ENCODE data around the gene TEAD4.

The TEAD4 gene

DNA sequence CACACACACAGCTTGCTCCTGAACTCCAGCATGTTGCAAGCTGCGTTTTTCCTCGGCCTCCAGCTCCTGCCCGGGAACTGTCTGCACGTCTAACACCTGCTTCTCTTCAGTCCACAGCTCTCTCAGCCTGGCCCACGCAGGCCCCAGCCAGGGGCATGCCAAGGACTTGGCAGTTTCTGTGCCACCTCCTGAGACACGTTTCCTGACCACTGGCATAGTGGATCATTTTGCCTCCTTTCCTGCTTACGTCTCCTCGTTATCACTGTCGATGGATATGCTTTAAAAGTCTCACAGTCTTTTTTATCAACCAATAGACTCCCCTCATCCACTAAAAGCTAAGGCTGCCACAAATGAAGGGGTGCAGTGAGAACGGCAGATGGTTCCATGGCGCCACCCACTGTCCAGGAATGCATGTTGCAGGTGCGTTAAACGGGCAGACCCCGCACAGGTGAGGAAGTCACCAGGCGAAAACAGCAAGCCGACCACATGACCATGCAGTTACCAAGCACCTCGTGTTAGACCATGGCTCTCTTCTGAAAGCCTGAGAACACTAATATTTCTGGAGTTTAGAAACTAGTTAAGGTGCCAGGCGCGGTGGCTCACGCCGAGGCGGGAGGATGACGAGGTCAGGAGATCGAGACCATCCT is 14.7 kb upstream of the TEAD4 start:
- peak overlapping the region; percentile 39 for H3K27ac ChIP-seq
- TF ChIP-seq, protein P1, sequence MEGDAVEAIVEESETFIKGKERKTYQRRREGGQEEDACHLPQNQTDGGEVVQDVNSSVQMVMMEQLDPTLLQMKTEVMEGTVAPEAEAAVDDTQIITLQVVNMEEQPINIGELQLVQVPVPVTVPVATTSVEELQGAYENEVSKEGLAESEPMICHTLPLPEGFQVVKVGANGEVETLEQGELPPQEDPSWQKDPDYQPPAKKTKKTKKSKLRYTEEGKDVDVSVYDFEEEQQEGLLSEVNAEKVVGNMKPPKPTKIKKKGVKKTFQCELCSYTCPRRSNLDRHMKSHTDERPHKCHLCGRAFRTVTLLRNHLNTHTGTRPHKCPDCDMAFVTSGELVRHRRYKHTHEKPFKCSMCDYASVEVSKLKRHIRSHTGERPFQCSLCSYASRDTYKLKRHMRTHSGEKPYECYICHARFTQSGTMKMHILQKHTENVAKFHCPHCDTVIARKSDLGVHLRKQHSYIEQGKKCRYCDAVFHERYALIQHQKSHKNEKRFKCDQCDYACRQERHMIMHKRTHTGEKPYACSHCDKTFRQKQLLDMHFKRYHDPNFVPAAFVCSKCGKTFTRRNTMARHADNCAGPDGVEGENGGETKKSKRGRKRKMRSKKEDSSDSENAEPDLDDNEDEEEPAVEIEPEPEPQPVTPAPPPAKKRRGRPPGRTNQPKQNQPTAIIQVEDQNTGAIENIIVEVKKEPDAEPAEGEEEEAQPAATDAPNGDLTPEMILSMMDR (IDR thresholded peaks at IDR 0.05) = peak; percentile 97
- TF ChIP-seq ZFX (IDR thresholded peaks at IDR 0.05; ENCODE audit: borderline replicate concordance) = no peak

DNA sequence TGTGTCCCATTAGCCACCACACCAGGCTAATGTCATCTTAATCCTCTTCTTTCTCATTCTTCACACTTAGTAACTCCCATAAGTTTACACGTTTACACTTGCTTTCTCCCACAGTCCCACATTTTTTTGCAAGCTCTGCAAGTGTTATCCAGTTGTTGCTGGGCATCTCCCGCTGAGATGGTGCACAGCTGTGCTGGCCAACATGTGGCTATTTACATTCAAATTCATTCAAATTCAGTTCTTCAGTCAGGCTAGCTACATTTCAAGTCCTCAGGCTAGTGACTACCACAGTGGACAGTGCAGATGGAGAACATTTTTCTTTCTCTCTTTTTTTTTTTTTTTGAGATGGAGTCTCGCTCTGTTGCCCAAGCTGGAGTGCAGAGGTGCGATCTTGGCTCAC is 9.8 kb upstream of the TEAD4 start:
- no peak for TF ChIP-seq ZFX (IDR thresholded peaks at IDR 0.05; ENCODE audit: borderline replicate concordance)
- TF ChIP-seq, protein P1 (IDR thresholded peaks at IDR 0.05) = no peak
- H3K27ac ChIP-seq = no peak overlapping the region

DNA sequence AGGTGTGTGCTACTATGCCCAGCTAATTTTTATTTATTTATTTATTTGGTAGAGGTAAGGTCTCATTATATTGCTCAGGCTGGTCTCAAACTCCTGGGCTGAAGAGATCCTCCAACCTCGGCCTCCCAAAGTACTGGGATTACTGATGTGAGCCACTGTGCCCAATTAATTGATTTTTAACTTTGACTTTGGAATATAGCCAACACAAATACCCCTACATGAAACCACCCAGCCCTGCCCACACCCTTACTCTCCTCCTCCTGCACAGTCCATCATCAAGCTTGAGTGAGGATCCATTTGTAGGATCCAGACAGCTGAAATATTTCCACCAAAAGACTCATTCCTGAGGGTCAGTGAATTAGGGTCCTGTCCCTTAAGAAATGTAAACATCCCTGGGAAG is 3.3 kb upstream of the TEAD4 start:
- TF ChIP-seq ZFX (IDR thresholded peaks at IDR 0.05; ENCODE audit: borderline replicate concordance) = no peak
- TF ChIP-seq, protein P1 (IDR thresholded peaks at IDR 0.05) = no peak
- no peak overlapping the region for H3K27ac ChIP-seq

DNA sequence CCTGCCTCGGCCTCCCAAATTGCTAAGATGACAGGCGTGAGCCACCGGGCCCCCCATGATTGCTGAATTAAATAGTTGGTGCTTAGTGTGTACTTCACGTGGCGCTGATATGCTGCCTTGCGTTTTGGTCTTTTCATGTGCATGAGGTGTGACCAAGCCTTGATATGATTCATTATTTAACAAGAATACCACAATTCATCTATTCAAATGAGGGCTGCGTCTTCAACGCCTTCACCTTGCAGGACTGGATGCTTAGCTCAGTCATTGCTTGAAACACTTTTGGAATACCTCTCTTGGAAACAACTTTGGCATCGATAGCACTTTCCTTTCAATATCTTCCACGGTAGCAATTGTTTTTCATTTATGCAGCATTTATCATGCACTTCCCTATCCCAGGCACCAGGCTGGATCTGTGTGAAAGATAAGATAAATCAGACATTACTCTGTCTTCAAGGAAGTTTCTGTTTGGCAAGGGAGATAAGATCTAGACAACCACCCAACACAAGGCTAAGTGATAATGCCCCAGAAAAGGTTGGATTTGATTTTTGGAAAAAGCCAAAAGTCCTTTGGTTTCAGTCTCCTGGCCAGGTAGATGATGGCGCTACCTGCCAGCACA is 1.3 kb upstream of the TEAD4 start:
- peak overlapping the region; percentile 98 for H3K27ac ChIP-seq

DNA sequence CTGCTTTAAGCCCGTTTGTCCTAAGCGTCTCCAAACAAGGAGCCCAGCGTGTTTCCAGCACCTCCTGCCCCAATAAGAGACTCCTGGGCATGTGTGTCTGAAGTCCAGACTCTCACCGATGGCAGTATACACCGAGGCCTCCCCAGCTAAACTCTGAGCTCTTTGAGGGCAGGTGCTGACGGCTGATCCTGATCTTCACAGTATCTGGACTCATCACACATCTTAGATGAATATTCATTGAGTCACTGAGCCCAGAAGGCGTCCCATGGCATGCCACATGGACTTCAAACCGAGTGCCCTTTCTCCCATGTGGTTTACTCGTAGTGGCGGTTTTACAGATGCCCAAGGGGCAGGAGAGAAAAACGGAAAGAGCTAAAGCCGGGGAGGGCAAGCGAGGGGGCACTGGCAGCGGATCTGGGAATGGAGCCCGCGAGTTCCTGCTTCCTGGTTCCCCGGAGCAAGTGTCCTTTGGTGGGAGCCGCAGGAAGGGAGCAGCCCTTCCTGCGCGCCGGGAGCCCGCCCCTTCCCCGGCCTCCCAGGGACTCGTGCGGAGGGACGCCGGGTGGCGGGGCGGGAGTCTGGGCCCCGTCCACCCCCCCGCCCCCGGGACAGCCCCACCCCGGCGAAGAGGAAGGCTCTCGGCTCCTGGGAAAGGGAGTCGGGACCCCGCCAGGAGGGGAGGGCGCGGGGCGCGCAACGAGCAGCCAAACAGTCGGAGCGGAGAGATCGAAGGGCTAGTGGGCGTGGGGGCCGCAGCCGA is 585 bp upstream of the TEAD4 start:
- H3K27ac ChIP-seq = peak overlapping the region; percentile 98
- TF ChIP-seq ZFX (IDR thresholded peaks at IDR 0.05; ENCODE audit: borderline replicate concordance) = no peak
- TF ChIP-seq, protein P1 (IDR thresholded peaks at IDR 0.05) = 0 out of 2 replicates have a peak, but pooled peaks have one; percentile 0

More for the DNA sequence above, 1.3 kb upstream of the TEAD4 start:
- TF ChIP-seq ZFX (IDR thresholded peaks at IDR 0.05; ENCODE audit: borderline replicate concordance) = no peak
- TF ChIP-seq, protein P1 (IDR thresholded peaks at IDR 0.05) = 0 out of 2 replicates have a peak, but pooled peaks have one; percentile 6

DNA sequence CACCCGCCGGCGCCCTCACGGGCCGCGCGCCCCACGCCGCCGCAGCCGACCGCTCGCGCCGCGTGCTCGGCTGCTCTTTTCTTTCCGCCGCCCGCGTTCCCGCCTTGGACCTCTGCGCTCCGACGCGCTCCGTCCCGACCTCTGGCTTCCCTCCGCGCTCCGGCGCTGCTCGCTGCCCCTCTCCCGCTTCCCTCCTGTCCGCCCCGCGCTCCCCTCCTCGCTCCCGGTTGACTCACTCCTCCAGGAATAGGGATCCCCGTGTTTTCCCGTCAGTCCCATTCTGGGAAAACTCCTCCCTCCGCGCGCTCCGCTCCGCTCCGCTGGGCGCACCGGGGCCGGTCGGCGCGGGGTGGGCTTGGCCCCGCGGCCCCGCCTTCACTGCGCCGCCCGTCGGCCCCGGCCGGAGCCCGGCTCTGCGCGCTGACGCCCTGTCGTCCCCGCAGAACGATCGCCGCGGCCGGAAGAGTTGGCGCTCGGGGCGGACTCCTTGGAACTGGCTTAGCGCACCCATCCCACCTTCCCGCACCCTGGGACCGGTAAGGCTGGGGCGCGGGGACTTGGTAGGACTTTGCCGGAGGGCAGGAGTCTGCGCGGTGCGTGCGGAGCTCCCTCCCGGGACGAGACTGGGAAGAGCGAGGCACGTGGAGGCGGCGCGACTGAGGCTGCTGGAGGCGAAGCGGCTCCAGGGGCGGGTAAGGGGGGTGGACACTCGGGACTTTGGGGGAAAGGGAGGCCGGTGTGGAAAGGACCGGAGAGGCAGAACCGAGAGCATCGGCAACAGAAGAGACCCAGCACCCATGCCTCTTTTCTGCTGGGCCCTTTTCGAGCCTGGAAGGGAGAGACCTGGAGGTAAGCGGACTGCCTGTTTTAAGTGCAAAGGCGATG is 550 bp downstream of the TEAD4 start:
- TF ChIP-seq, protein P1 (IDR thresholded peaks at IDR 0.05) = peak; percentile 34
- no peak for TF ChIP-seq ZFX (IDR thresholded peaks at IDR 0.05; ENCODE audit: borderline replicate concordance)
- H3K27ac ChIP-seq = peak overlapping the region; percentile 98

Measured in 22Rv1 (cell line).